Nephron (organoid): ENCODE measurements around the gene CXCL8.

Source experiments
- H3K27ac Mint-ChIP-seq, 3 experiments: 2 replicates each; pipeline ENCODE4 v1.8.0; 2020; ENCODE audit warnings: mixed read lengths in 3 of 3, mild to moderate bottlenecking in 2 of 3, moderate library complexity in 1 of 3
- H3K27me3 Mint-ChIP-seq: 2 replicates; pipeline ENCODE4 v1.8.0; 2021; ENCODE audit warnings: low read depth, mild to moderate bottlenecking, moderate library complexity, mixed read lengths
- H3K36me3 Mint-ChIP-seq: 2 replicates; pipeline ENCODE4 v1.8.0; 2020; ENCODE audit warnings: low read depth, mixed read lengths
- H3K4me1 Mint-ChIP-seq: 2 replicates; pipeline ENCODE4 v1.8.0; 2020; ENCODE audit warnings: mixed read lengths
- H3K4me3 Mint-ChIP-seq, 3 experiments: 2 replicates each; pipeline ENCODE4 v1.8.0; 2020; ENCODE audit warnings: mild to moderate bottlenecking in 3 of 3, mixed read lengths in 3 of 3, moderate library complexity in 2 of 3
- H3K9me3 Mint-ChIP-seq: 2 replicates; pipeline ENCODE4 v1.8.0; 2020; ENCODE audit warnings: mixed read lengths
- TF ChIP-seq, protein P1 (sequence below), 3 experiments: fragments of 200-600 bp; sonication (generic); IDR thresholded peaks; one replicate each; pipeline ENCODE4 v1.5.0; 2021; ENCODE audit warnings: antibody characterized with exemption in 3 of 3; ENCODE audit not compliant: unreplicated experiment in 3 of 3

CXCL8 gene

DNA sequence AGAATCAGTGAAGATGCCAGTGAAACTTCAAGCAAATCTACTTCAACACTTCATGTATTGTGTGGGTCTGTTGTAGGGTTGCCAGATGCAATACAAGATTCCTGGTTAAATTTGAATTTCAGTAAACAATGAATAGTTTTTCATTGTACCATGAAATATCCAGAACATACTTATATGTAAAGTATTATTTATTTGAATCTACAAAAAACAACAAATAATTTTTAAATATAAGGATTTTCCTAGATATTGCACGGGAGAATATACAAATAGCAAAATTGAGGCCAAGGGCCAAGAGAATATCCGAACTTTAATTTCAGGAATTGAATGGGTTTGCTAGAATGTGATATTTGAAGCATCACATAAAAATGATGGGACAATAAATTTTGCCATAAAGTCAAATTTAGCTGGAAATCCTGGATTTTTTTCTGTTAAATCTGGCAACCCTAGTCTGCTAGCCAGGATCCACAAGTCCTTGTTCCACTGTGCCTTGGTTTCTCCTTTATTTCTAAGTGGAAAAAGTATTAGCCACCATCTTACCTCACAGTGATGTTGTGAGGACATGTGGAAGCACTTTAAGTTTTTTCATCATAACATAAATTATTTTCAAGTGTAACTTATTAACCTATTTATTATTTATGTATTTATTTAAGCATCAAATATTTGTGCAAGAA is 2.3 kb downstream of the CXCL8 start:
- H3K27ac Mint-ChIP-seq = no peak overlapping the region
- no peaks in the 10 kb centered on the region for H3K36me3 Mint-ChIP-seq
- H3K4me3 Mint-ChIP-seq = no peak overlapping the region
- TF ChIP-seq, protein P1, sequence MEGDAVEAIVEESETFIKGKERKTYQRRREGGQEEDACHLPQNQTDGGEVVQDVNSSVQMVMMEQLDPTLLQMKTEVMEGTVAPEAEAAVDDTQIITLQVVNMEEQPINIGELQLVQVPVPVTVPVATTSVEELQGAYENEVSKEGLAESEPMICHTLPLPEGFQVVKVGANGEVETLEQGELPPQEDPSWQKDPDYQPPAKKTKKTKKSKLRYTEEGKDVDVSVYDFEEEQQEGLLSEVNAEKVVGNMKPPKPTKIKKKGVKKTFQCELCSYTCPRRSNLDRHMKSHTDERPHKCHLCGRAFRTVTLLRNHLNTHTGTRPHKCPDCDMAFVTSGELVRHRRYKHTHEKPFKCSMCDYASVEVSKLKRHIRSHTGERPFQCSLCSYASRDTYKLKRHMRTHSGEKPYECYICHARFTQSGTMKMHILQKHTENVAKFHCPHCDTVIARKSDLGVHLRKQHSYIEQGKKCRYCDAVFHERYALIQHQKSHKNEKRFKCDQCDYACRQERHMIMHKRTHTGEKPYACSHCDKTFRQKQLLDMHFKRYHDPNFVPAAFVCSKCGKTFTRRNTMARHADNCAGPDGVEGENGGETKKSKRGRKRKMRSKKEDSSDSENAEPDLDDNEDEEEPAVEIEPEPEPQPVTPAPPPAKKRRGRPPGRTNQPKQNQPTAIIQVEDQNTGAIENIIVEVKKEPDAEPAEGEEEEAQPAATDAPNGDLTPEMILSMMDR (IDR thresholded peaks at IDR 0.05; ENCODE audit: unreplicated experiment in 3 of 3) = no peak
- H3K9me3 Mint-ChIP-seq = peaks cover 5% of the 10 kb centered on the region
- H3K27me3 Mint-ChIP-seq = no peaks in the 10 kb centered on the region
- no peaks in the 10 kb centered on the region for H3K4me1 Mint-ChIP-seq

DNA sequence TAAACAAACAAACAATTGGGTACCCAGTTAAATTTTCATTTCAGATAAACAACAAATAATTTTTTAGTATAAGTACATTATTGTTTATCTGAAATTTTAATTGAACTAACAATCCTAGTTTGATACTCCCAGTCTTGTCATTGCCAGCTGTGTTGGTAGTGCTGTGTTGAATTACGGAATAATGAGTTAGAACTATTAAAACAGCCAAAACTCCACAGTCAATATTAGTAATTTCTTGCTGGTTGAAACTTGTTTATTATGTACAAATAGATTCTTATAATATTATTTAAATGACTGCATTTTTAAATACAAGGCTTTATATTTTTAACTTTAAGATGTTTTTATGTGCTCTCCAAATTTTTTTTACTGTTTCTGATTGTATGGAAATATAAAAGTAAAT is 2.9 kb downstream of the CXCL8 start:
- TF ChIP-seq, protein P1 (IDR thresholded peaks at IDR 0.05; ENCODE audit: unreplicated experiment in 3 of 3) = no peak
- Mint-ChIP-seq H3K27ac (no peak overlapping the region), H3K4me3 (no peak overlapping the region), H3K36me3 (no peaks in the 10 kb centered on the region), H3K4me1 (no peaks in the 10 kb centered on the region), H3K9me3 (peaks cover 5% of the 10 kb centered on the region), H3K27me3 (no peaks in the 10 kb centered on the region)

- TF ChIP-seq, protein P1 (IDR thresholded peaks at IDR 0.05; ENCODE audit: unreplicated experiment in 3 of 3) = no peak
- H3K27ac Mint-ChIP-seq = no peak overlapping the region
- H3K36me3 Mint-ChIP-seq = no peaks in the 10 kb centered on the region
- no peaks in the 10 kb centered on the region for H3K4me1 Mint-ChIP-seq
- H3K4me3 Mint-ChIP-seq = no peak overlapping the region
- H3K27me3 Mint-ChIP-seq = no peaks in the 10 kb centered on the region
- H3K9me3 Mint-ChIP-seq = peaks cover 5% of the 10 kb centered on the region
These were observed 3.4 kb downstream of the CXCL8 start for GRCh38 chr4:73743795-73744194.

DNA sequence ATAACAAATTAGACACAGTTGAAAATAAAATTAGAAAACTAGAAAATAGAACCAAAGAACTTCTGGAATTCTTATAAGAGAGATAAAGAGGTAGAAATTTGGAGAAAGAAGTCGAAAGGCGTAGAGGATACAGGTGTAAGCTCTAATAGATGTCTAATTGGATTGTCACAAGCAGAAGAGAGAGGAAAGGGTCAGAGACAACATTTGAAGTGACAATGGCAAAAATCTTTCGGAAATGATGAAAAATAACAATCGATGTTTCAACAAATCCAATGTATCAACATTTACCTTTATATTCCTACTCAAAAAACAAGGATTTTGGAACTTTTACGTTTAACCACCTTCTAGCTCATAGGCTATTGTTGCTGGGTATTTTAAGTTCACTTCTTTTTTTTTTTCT is 3.8 kb downstream of the CXCL8 start:
- TF ChIP-seq, protein P1 (IDR thresholded peaks at IDR 0.05; ENCODE audit: unreplicated experiment in 3 of 3) = no peak
- Mint-ChIP-seq H3K4me1 (no peaks in the 10 kb centered on the region), H3K4me3 (no peak overlapping the region), H3K27ac (no peak overlapping the region), H3K9me3 (peaks cover 5% of the 10 kb centered on the region), H3K36me3 (no peaks in the 10 kb centered on the region), H3K27me3 (no peaks in the 10 kb centered on the region)

DNA sequence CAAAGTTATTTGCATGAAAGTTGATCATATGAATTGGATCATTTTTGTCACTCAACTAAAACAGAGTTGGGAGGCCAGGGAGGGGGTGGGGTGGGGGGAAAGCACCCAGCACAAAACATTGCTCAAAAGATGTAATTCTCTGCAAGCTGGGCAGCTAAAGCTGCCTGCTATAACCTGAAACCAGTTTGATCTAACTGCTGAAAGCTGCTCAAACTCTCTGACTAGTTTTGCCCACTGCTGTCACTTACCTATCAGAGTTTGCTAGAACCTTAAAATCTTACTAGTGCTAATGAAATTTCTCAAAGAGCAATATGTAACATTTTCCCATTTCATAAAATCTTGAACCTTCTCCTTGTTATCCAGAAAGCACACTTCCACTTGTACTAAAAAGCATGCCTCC is 10.4 kb downstream of the CXCL8 start:
- H3K4me3 Mint-ChIP-seq = no peak overlapping the region

DNA sequence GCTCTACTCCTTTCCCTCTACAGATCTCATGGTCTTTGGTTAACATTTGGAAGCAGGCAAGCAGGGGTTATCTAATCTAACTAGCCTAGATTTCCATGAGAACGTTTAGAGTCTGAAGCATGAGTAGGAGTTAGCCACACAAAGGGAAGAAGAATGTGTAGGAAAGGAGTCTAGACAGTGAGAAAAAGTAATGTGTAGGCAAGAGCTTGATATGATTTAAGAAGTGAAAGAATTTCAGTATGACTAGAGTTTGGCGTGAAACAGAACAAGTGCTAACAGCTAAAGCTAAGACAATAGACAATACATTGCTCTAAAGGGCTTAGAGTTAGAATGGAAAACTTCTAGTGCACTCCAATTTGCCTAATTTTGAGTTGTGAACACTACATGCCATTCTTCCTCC is 10.8 kb downstream of the CXCL8 start:
- Mint-ChIP-seq H3K27ac (no peak overlapping the region), H3K4me1 (no peaks in the 10 kb centered on the region), H3K27me3 (no peaks in the 10 kb centered on the region), H3K4me3 (no peak overlapping the region), H3K9me3 (no peaks in the 10 kb centered on the region), H3K36me3 (no peaks in the 10 kb centered on the region)
- TF ChIP-seq, protein P1 (IDR thresholded peaks at IDR 0.05; ENCODE audit: unreplicated experiment in 3 of 3) = no peak

More for the DNA sequence above, 10.4 kb downstream of the CXCL8 start:
- TF ChIP-seq, protein P1 (IDR thresholded peaks at IDR 0.05; ENCODE audit: unreplicated experiment in 3 of 3) = no peak
- Mint-ChIP-seq H3K36me3 (no peaks in the 10 kb centered on the region), H3K27me3 (no peaks in the 10 kb centered on the region), H3K4me1 (no peaks in the 10 kb centered on the region), H3K27ac (no peak overlapping the region), H3K9me3 (no peaks in the 10 kb centered on the region)
